ENCODE measurements around the gene MEF2D.

The MEF2D gene

DNA sequence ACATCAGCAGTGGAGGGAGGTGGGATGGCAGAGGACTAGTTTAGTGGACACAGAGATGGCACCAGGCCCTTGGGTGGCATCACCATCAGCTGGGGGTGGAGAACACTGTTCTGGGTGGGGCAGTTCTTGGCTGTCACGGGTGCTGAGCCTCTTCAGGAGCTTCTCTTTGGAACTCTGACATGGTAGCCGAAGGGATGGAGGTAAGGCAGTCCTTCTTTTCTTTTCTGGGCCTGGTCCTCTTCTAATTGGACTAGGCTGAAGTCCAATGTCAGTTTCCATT, 8.3 kb upstream of the MEF2D start:
- H3K9me3 ChIP-seq (ENCODE audit: control insufficient read depth, low read length) = no peaks in the 10 kb centered on the region
- 90 to 96% methylated on average over 2 of the region's 2 CpGs for WGBS, 2 experiments (ENCODE audit: insufficient coverage in 2 of 2)
- H3K27ac ChIP-seq (ENCODE audit: low read depth, low read length, severe bottlenecking) = no peak overlapping the region
- H3K4me3 ChIP-seq (ENCODE audit: extremely low read depth, insufficient read depth, low read length, poor library complexity, severe bottlenecking) = no peak overlapping the region
- no peaks in the 10 kb centered on the region for H3K36me3 ChIP-seq (ENCODE audit: control insufficient read depth, insufficient read depth, low read length)
- peaks cover 10% of the 10 kb centered on the region for H3K4me1 ChIP-seq (ENCODE audit: control insufficient read depth, insufficient read depth, low read length, poor library complexity, severe bottlenecking)

GRCh38 chr1:156508205-156508954, 7.8 kb upstream of the MEF2D start:
- H3K4me1 ChIP-seq (ENCODE audit: control insufficient read depth, insufficient read depth, low read length, poor library complexity, severe bottlenecking) = peaks cover 15% of the 10 kb centered on the region
- no peak overlapping the region for H3K27ac ChIP-seq (ENCODE audit: low read depth, low read length, severe bottlenecking)
- no peaks in the 10 kb centered on the region for H3K9me3 ChIP-seq (ENCODE audit: control insufficient read depth, low read length)
- H3K4me3 ChIP-seq (ENCODE audit: extremely low read depth, insufficient read depth, low read length, poor library complexity, severe bottlenecking) = no peak overlapping the region
- 97 to 98% methylated on average over 5 to 6 of the region's 7 CpGs for WGBS, 2 experiments (ENCODE audit: insufficient coverage in 2 of 2)
- no peaks in the 10 kb centered on the region for H3K36me3 ChIP-seq (ENCODE audit: control insufficient read depth, insufficient read depth, low read length)

DNA sequence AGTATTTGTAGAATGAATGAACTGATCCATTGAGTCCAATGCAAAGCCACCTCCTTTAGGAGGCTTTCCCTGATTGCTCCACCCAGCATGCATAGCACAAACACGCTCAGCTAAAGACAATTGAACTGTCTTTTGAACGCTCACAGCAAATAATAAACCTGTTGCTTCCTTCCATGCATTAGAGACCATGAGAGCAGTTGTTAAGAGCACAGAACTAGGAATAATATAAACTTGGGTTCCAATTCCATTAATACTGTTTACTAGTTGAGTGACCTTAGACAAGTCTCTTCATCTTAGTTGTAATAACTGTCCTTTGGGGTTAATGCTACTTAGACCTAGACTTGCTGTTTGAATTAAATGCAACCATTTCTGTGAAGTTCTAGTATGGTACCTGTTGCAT, 5.9 kb upstream of the MEF2D start:
- WGBS, 2 experiments (ENCODE audit: insufficient coverage in 2 of 2) = 92% methylated on average over 2 of the region's 2 CpGs; no CpG with 5 or more reads in 1 of the 2 experiments
- Histone ChIP-seq H3K27ac (ENCODE audit: low read depth, low read length, severe bottlenecking) (no peak overlapping the region), H3K36me3 (ENCODE audit: control insufficient read depth, insufficient read depth, low read length) (no peaks in the 10 kb centered on the region), H3K4me1 (ENCODE audit: control insufficient read depth, insufficient read depth, low read length, poor library complexity, severe bottlenecking) (peaks cover 34% of the 10 kb centered on the region), H3K4me3 (ENCODE audit: extremely low read depth, insufficient read depth, low read length, poor library complexity, severe bottlenecking) (no peak overlapping the region), H3K9me3 (ENCODE audit: control insufficient read depth, low read length) (no peaks in the 10 kb centered on the region)

- Histone ChIP-seq H3K9me3 (ENCODE audit: control insufficient read depth, low read length) (no peaks in the 10 kb centered on the region), H3K4me1 (ENCODE audit: control insufficient read depth, insufficient read depth, low read length, poor library complexity, severe bottlenecking) (peaks cover 35% of the 10 kb centered on the region), H3K36me3 (ENCODE audit: control insufficient read depth, insufficient read depth, low read length) (no peaks in the 10 kb centered on the region), H3K4me3 (ENCODE audit: extremely low read depth, insufficient read depth, low read length, poor library complexity, severe bottlenecking) (no peak overlapping the region), H3K27ac (ENCODE audit: low read depth, low read length, severe bottlenecking) (peak overlapping the region; percentile 99)
- 94 to 97% methylated on average over 14 to 17 of the region's 21 CpGs for WGBS, 2 experiments (ENCODE audit: insufficient coverage in 2 of 2)
Measured at GRCh38 chr1:156505679-156506298, 5.2 kb upstream of the MEF2D start.

GRCh38 chr1:156504821-156505678, 4.5 kb upstream of the MEF2D start:
- Histone ChIP-seq H3K4me3 (ENCODE audit: extremely low read depth, insufficient read depth, low read length, poor library complexity, severe bottlenecking) (peak overlapping the region; percentile 11), H3K4me1 (ENCODE audit: control insufficient read depth, insufficient read depth, low read length, poor library complexity, severe bottlenecking) (peaks cover 35% of the 10 kb centered on the region), H3K36me3 (ENCODE audit: control insufficient read depth, insufficient read depth, low read length) (no peaks in the 10 kb centered on the region), H3K27ac (ENCODE audit: low read depth, low read length, severe bottlenecking) (peak overlapping the region; percentile 99), H3K9me3 (ENCODE audit: control insufficient read depth, low read length) (no peaks in the 10 kb centered on the region)
- whole genome bisulfite sequencing, 2 experiments (ENCODE audit: insufficient coverage in 2 of 2) = 6 to 11% methylated on average over 28 to 32 of the region's 45 CpGs

DNA sequence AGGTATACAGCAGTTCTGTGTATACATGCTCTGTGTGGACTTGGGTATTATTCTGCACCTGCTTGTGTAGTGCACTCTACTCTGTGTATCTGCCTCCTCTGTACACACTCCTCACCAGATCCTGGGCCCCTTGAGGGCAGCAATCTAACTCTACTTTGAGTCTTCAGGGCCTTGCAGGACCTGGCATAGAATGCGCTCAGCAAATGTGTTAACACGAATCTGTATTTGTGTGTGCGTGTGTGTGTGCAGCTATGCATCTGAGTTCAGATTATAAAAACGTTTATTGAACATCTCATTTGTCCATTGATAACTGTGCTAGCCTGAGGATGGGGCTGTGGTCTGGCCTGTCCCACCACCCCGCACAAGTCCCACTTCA, 3.9 kb upstream of the MEF2D start:
- H3K27ac ChIP-seq (ENCODE audit: low read depth, low read length, severe bottlenecking) = peak overlapping the region; percentile 99

DNA sequence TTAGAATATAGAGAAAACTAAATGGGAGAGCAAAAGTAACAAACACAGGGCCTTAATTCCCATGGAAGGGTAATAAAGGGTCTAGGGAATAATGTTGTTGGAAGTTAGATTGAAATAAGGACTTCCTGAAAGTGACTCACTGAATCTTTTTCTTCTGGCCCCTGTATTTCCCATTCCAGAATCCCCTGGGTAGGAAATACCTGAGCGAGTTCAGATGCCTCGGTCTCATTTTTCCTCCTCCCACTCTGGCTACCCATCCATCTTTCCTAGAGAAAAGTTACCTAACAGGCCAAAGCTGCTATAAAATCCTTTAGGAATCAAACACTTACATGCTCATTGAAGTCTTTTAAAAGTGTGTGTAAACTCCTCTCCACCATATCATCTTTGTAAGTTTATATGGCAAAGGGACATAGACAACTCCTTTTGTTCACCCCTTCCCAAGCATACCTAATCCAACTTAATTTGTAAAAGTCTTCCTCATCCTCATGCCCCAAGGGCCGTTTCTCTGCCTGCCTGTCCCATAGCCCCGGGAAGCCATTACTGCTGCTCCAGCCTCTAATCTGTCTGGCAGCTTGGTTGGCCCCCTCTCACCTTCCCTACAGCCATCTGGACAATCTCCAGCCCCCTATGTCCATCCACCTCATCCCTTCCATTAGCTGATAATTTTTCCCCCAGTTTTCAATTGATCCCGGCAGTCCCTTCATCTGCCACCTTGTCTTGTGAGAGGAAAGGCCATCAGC, 3.3 kb upstream of the MEF2D start:
- Histone ChIP-seq H3K4me3 (ENCODE audit: extremely low read depth, insufficient read depth, low read length, poor library complexity, severe bottlenecking) (no peak overlapping the region), H3K9me3 (ENCODE audit: control insufficient read depth, low read length) (no peaks in the 10 kb centered on the region), H3K36me3 (ENCODE audit: control insufficient read depth, insufficient read depth, low read length) (no peaks in the 10 kb centered on the region), H3K4me1 (ENCODE audit: control insufficient read depth, insufficient read depth, low read length, poor library complexity, severe bottlenecking) (peaks cover 35% of the 10 kb centered on the region), H3K27ac (ENCODE audit: low read depth, low read length, severe bottlenecking) (peak overlapping the region; percentile 99)
- WGBS, 2 experiments (ENCODE audit: insufficient coverage in 2 of 2) = 55 to 80% methylated on average over 4 to 5 of the region's 5 CpGs

More for the DNA sequence above, 3.9 kb upstream of the MEF2D start:
- H3K9me3 ChIP-seq (ENCODE audit: control insufficient read depth, low read length) = no peaks in the 10 kb centered on the region
- H3K4me3 ChIP-seq (ENCODE audit: extremely low read depth, insufficient read depth, low read length, poor library complexity, severe bottlenecking) = peak overlapping the region; percentile 11
- H3K4me1 ChIP-seq (ENCODE audit: control insufficient read depth, insufficient read depth, low read length, poor library complexity, severe bottlenecking) = peaks cover 35% of the 10 kb centered on the region
- H3K36me3 ChIP-seq (ENCODE audit: control insufficient read depth, insufficient read depth, low read length) = no peaks in the 10 kb centered on the region
- WGBS, 2 experiments (ENCODE audit: insufficient coverage in 2 of 2) = 60% methylated on average over 1 of the region's 5 CpGs; no CpG with 5 or more reads in 1 of the 2 experiments

DNA sequence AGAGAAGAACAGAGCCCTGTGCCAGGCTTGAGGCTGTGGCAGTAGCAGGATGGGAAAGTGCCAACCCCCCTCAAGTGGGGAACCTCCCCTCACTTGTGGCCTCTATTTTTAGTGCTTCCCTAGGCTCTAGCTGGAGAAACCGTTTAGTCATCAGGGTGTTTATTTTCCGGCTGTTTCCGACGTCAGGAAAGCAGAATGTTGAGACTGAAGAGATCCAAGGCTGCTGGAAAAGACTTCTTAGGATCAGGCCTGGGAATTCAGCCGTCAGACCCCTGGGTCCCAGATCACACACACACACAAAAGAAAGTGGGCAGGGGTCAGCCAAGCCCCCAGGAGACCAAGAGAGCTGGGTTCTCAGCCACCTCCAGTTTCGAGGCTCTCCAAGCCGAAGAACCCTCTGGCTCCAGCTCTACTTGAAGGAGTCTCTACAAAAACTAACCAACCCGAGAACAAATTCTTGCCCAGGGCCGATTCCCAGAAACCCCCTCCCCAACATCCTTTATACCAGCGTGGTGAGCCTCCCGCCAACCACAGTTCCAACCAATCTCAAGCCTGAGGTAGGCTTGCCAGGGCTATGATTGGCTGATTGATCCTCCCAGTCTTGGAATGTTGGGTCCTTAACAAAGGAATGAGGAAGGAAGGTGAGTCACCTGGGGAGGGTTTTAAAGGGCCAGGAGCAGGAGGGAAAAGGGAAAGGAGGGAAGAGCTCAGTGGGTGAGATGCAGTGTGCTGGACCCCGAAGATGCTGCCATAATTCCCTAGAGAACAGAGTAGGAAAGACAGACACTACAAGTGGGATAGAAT, 2.5 kb upstream of the MEF2D start:
- Histone ChIP-seq H3K4me3 (ENCODE audit: extremely low read depth, insufficient read depth, low read length, poor library complexity, severe bottlenecking) (no peak overlapping the region), H3K36me3 (ENCODE audit: control insufficient read depth, insufficient read depth, low read length) (no peaks in the 10 kb centered on the region), H3K9me3 (ENCODE audit: control insufficient read depth, low read length) (no peaks in the 10 kb centered on the region), H3K27ac (ENCODE audit: low read depth, low read length, severe bottlenecking) (peak overlapping the region; percentile 99), H3K4me1 (ENCODE audit: control insufficient read depth, insufficient read depth, low read length, poor library complexity, severe bottlenecking) (peaks cover 39% of the 10 kb centered on the region)
- WGBS, 2 experiments (ENCODE audit: insufficient coverage in 2 of 2) = 35 to 50% methylated on average over 2 to 11 of the region's 12 CpGs

DNA sequence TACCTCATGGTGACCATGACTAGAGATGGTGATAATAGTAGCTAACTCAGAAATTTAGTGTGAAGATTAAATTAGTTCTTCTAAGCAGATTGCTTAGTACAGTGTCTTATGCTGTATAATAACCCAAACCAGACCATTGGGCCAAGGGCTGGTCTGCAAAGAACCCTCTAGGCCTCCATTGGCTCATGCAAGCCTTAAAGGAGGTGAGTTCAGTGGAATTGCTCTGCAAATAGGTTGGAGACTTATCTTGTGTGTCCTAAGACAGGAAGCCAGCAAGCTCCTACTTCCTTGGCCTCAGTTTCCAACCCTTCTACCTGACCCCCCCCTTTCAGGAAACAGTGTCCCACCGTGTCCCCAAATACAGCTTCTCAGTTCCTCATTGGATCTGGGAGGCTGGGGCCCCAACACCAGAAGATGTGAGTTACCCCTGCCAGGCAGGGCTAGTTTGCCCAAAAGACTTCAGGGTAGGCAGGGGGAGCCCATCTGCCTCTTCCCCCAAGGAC, 1.9 kb upstream of the MEF2D start:
- 88% methylated on average over 1 of the region's 1 CpG; no CpG with 5 or more reads in 1 of the 2 experiments for WGBS, 2 experiments (ENCODE audit: insufficient coverage in 2 of 2)
- Histone ChIP-seq H3K4me1 (ENCODE audit: control insufficient read depth, insufficient read depth, low read length, poor library complexity, severe bottlenecking) (peaks cover 45% of the 10 kb centered on the region), H3K9me3 (ENCODE audit: control insufficient read depth, low read length) (no peaks in the 10 kb centered on the region), H3K36me3 (ENCODE audit: control insufficient read depth, insufficient read depth, low read length) (no peaks in the 10 kb centered on the region), H3K27ac (ENCODE audit: low read depth, low read length, severe bottlenecking) (peak overlapping the region; percentile 99), H3K4me3 (ENCODE audit: extremely low read depth, insufficient read depth, low read length, poor library complexity, severe bottlenecking) (no peak overlapping the region)

All from mesodermal cell (in vitro differentiated cells).